Amniotic epithelial cell (primary cell): Measurements from ENCODE around the gene MPO.

Experiments used
- DNase-seq: peaks from one replicate; pipeline ENCODE4 v3.0.0-alpha.2; 2010; ENCODE audit warnings: low read depth

Gene MPO

GRCh38 chr17:58280480-58281217 is at the start of gene MPO:
Gene MPO, minus strand, starts transcription at chr17:58280935. Its CDS starts 177 bp downstream, at chr17:58280758.
- no peak for DNase-seq

- DNase-seq = no peak
Measured at GRCh38 chr17:58329810-58330537, 49.2 kb upstream of the MPO start.

- DNase-seq = no peak
Measured at GRCh38 chr17:58329035-58329809, 48.5 kb upstream of the MPO start.

GRCh38 chr17:58328195-58329034 is 47.7 kb upstream of the MPO start, which contains the start of gene TSPOAP1:
Gene TSPOAP1, minus strand, starts transcription at chr17:58328795. Its CDS starts 875 bp downstream, at chr17:58327920.
- DNase-seq = no peak

GRCh38 chr17:58327363-58328194 is 46.8 kb upstream of the MPO start:
- no peak for DNase-seq

GRCh38 chr17:58326609-58327362 is 46.1 kb upstream of the MPO start:
- DNase-seq = no peak

GRCh38 chr17:58325976-58326468 is 45.3 kb upstream of the MPO start:
- no peak for DNase-seq

GRCh38 chr17:58325289-58325726 is 44.6 kb upstream of the MPO start:
- DNase-seq = no peak

- peak; percentile 21 for DNase-seq
Measured at GRCh38 chr17:58324409-58325288, 43.9 kb upstream of the MPO start.

- DNase-seq = no peak
Measured at GRCh38 chr17:58324056-58324408, 43.3 kb upstream of the MPO start.

GRCh38 chr17:58323366-58324055 is 42.8 kb upstream of the MPO start:
- DNase-seq = no peak

- no peak for DNase-seq
Measured at GRCh38 chr17:58322581-58323185, 41.9 kb upstream of the MPO start.

- peak; percentile 21 for DNase-seq
Measured at GRCh38 chr17:58321571-58322525, 41.1 kb upstream of the MPO start.

- DNase-seq = no peak
Measured at GRCh38 chr17:58320570-58321323, 40.0 kb upstream of the MPO start.

GRCh38 chr17:58320163-58320558 is 39.4 kb upstream of the MPO start:
- no peak for DNase-seq
